Naive thymus-derived CD4-positive, alpha-beta T cell (primary cell): Measurements from ENCODE around the gene P2RX1. TPM values are rescaled to one million over a fixed set of nuclear protein-coding genes. Genes with fewer than 3 reads are reported as not detected.

Experiments
- ATAC-seq: fragments of 150-1000 bp; cut with Tn5 transposase; 2 replicates; pipeline ENCODE4 v1.10.0; 2021; ENCODE audit warnings: mild to moderate bottlenecking, moderate library complexity
- CTCF ChIA-PET: fragments of 350-600 bp; sonication (Branson Sonifier 250); formaldehyde crosslinking; loops from one replicate; lab custom pipeline; 2021; ENCODE audit warnings: antibody characterized with exemption; lab: Charles Lee
- POLR2A ChIA-PET: fragments of 350-600 bp; sonication (Branson Sonifier 250); formaldehyde crosslinking; loops from one replicate; lab custom pipeline; 2021; ENCODE audit warnings: antibody characterized with exemption, inconsistent platforms; lab: Charles Lee
- DNase-seq, 9 donors: peaks; one replicate each; pipeline versions ENCODE4 v3.0.0 to v3.0.0-alpha.2; 2020 to 2022; ENCODE audit warnings: mixed read lengths in 1 of 9
- H3K27ac ChIP-seq: one replicate; pipeline ENCODE4 v1.7.0; 2013; ENCODE audit warnings: mild to moderate bottlenecking, low read depth, low read length, moderate library complexity
- H3K27me3 ChIP-seq, 2 donors: one replicate each; pipeline ENCODE4 v1.7.0; 2013; ENCODE audit warnings: low read length in 2 of 2, mild to moderate bottlenecking in 2 of 2, moderate library complexity in 2 of 2; ENCODE audit not compliant: control insufficient read depth in 2 of 2, insufficient read depth in 2 of 2
- H3K36me3 ChIP-seq, 3 experiments: 1 replicate in 2 of 3; 2 replicates in 1 of 3; pipeline ENCODE4 v1.7.0; 2013; ENCODE audit warnings: low read length in 3 of 3, mild to moderate bottlenecking in 3 of 3, moderate library complexity in 1 of 3; ENCODE audit not compliant: insufficient read depth in 3 of 3, control insufficient read depth in 2 of 3
- H3K4me1 ChIP-seq, 2 donors: one replicate each; pipeline ENCODE4 v1.7.0; 2013; ENCODE audit warnings: low read length in 2 of 2, mild to moderate bottlenecking in 2 of 2, moderate library complexity in 1 of 2; ENCODE audit not compliant: control insufficient read depth in 2 of 2, insufficient read depth in 2 of 2
- H3K4me3 ChIP-seq: 2 replicates; pipeline ENCODE4 v1.7.0; 2013; ENCODE audit warnings: mild to moderate bottlenecking, low read length
- H3K9me3 ChIP-seq, 3 experiments: 1 replicate in 2 of 3; 2 replicates in 1 of 3; pipeline ENCODE4 v1.7.0; 2013; ENCODE audit warnings: low read length in 3 of 3; ENCODE audit not compliant: control insufficient read depth in 2 of 3
- H3K27ac Mint-ChIP-seq, 9 donors: one replicate each; pipeline ENCODE4 v1.8.0; 2020 to 2022; ENCODE audit warnings: mixed read lengths in 9 of 9, mild to moderate bottlenecking in 8 of 9, moderate library complexity in 5 of 9, inconsistent platforms in 2 of 9
- H3K27me3 Mint-ChIP-seq, 5 donors: one replicate each; pipeline ENCODE4 v1.8.0; 2021 to 2022; ENCODE audit warnings: mixed read lengths in 5 of 5, mild to moderate bottlenecking in 1 of 5
- H3K36me3 Mint-ChIP-seq, 5 donors: one replicate each; pipeline ENCODE4 v1.8.0; 2020 to 2022; ENCODE audit warnings: mixed read lengths in 5 of 5, mild to moderate bottlenecking in 3 of 5, inconsistent platforms in 1 of 5
- H3K4me1 Mint-ChIP-seq, 7 donors: one replicate each; pipeline ENCODE4 v1.8.0; 2020 to 2022; ENCODE audit warnings: mixed read lengths in 7 of 7, mild to moderate bottlenecking in 3 of 7, inconsistent platforms in 1 of 7
- H3K4me3 Mint-ChIP-seq, 10 donors: one replicate each; pipeline ENCODE4 v1.8.0; 2020 to 2022; ENCODE audit warnings: mild to moderate bottlenecking in 10 of 10, mixed read lengths in 10 of 10, moderate library complexity in 6 of 10, inconsistent platforms in 2 of 10
- H3K9me3 Mint-ChIP-seq, 11 donors: one replicate each; pipeline ENCODE4 v1.8.0; 2020 to 2022; ENCODE audit warnings: mixed read lengths in 11 of 11, mild to moderate bottlenecking in 4 of 11, inconsistent platforms in 1 of 11, moderate library complexity in 1 of 11
- intact Hi-C, 2 donors: fragments of 100-400 bp; cut with micrococcal nuclease; formaldehyde crosslinking; loops; one replicate each; pipeline ENCODE4 v1.15.1; 2023
- polyA plus RNA-seq, 2 donors: library from polyadenylated mRNA; unstranded; fragments of 300-500 nt; fragmentation: Illumina TruSeq; gene quantifications; one replicate each; pipeline ENCODE4 v1.2.3, GENCODE V29; 2021
- total RNA-seq, 6 experiments: library from RNA in 5 of 6; stranded (reverse) in 5 of 6; gene quantifications; 1 replicate in 5 of 6; 2 replicates in 1 of 6; pipeline ENCODE4 v1.2.3 and lab custom pipeline; 2021 to 2026

The P2RX1 gene
- total and polyA plus RNA-seq, 7 experiments from 2014 or later = 0.27 to 53.7 (median 2.7) TPM; not detected in 3

DNA sequence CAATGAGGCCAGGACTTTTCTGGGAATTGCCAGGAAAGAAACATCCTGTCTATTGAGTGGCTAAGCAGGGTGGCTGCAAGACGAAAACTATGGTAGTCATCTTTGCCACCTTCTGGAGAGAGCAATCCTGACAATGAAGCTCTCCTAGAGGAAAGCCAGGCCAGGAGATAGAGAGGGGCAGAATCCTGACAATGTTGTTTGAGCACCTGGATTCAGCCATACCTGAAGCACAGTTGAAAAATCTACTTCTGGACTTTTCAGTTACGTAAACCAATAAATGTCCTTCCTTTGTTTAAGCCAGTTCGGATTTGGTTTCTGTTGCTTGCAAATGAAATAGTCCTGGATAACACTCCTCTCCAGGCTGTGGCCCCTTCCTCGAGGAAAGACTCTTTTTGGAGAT, 9.4 kb downstream of the P2RX1 start:
- Histone ChIP-seq H3K27ac (no peak overlapping the region), H3K27me3 (no peaks in the 10 kb centered on the region), H3K36me3 (no peaks in the 10 kb centered on the region), H3K9me3 (no peaks in the 10 kb centered on the region), H3K4me1 (peaks cover 4 to 7% of the 10 kb centered on the region in 2 donors), H3K4me3 (no peak overlapping the region)
- no peaks in the 10 kb centered on the region for H3K9me3 Mint-ChIP-seq
- peaks cover 10 to 22% (median 15%) of the 10 kb centered on the region in 7 donors for H3K4me1 Mint-ChIP-seq
- H3K27me3 Mint-ChIP-seq = no peaks in the 10 kb centered on the region
- H3K27ac Mint-ChIP-seq = peak overlapping the region in 2 of 9 donors; percentile 10 to 26
- DNase-seq (no peak), ATAC-seq (no peak)
- H3K36me3 Mint-ChIP-seq = no peaks in the 10 kb centered on the region
- ChIA-PET POLR2A (no interaction called here), CTCF (no interaction called here)
- H3K4me3 Mint-ChIP-seq = no peak overlapping the region
- intact Hi-C loops = loop anchor here (1.0 to 5.0 kb wide), 2 partner anchors 44 to 45 kb away; no protein-coding TSS in a partner anchor

- ChIA-PET POLR2A (no interaction called here), CTCF (no interaction called here)
- Histone ChIP-seq H3K27ac (no peak overlapping the region), H3K4me1 (no peaks in the 10 kb centered on the region), H3K4me3 (no peak overlapping the region), H3K36me3 (no peaks in the 10 kb centered on the region), H3K27me3 (no peaks in the 10 kb centered on the region), H3K9me3 (no peaks in the 10 kb centered on the region)
- Mint-ChIP-seq H3K27me3 (peaks cover 0 to 4% (median 0%) of the 10 kb centered on the region in 5 donors), H3K9me3 (no peaks in the 10 kb centered on the region), H3K36me3 (no peaks in the 10 kb centered on the region), H3K27ac (no peak overlapping the region), H3K4me1 (peaks cover 0 to 4% (median 0%) of the 10 kb centered on the region in 7 donors), H3K4me3 (no peak overlapping the region)
- intact Hi-C loops = loop anchor here in 1 of 2 donors (5.0 kb wide), 1 partner anchor 43 kb away; no protein-coding TSS in a partner anchor
- ATAC-seq (no peak), DNase-seq (no peak)
Measured at GRCh38 chr17:3905017-3905520, 11.2 kb downstream of the P2RX1 start.

DNA sequence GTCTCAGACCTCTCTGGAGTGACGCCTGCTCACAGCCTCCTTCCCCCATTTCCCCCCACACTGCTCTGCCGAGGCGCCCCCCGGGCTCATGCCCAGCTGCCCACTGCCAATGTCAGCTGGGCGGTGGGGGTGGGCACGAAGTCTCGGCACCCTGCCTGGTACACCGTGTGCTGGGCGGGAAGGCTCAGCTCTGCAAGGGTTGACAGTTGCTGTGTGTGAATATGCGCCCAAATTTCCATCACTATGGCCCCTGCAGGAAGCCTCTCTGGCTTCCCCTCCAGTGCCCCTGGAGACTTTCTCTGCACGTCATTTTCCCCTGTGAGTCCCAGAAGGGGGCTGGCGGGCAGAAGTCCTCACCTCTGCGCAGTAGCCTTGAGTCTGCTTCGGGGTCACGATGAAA, 11.8 kb downstream of the P2RX1 start:
- H3K9me3 Mint-ChIP-seq = no peaks in the 10 kb centered on the region
- H3K27me3 Mint-ChIP-seq = peaks cover 0 to 4% (median 0%) of the 10 kb centered on the region in 5 donors
- POLR2A ChIA-PET = no interaction called here
- no peak for DNase-seq
- CTCF ChIA-PET = no interaction called here
- no peaks in the 10 kb centered on the region for H3K9me3 ChIP-seq
- no peak overlapping the region for H3K4me3 Mint-ChIP-seq
- no peak overlapping the region for H3K4me3 ChIP-seq
- no peaks in the 10 kb centered on the region for H3K36me3 Mint-ChIP-seq
- H3K27ac Mint-ChIP-seq = no peak overlapping the region
- no peaks in the 10 kb centered on the region for H3K4me1 ChIP-seq
- no peak overlapping the region for H3K27ac ChIP-seq
- peaks cover 0 to 2% (median 0%) of the 10 kb centered on the region in 7 donors for H3K4me1 Mint-ChIP-seq
- no peak for ATAC-seq
- no peaks in the 10 kb centered on the region for H3K36me3 ChIP-seq
- H3K27me3 ChIP-seq = no peaks in the 10 kb centered on the region
- intact Hi-C loops = no loop called here

DNA sequence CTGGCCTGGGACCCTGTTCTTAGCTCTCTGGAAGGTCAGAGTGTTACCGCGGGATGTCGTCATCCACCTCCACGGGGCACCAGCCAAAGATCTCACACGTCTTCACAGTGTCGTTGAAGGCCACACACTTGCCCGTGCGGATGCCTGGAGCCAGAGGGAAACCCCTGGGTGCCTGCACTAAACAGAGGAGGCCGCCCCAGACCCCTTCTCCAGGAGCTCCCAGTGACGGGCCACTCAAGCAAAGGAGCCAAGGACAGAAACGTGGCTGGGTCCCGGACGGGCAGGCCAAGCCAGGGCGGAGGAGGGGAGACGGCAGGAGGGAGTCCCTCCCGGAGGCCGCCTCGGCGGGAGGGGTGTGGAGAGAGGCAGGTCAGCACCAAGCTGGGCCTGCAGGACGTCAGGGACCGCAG, 12.4 kb downstream of the P2RX1 start:
- Mint-ChIP-seq H3K27me3 (peaks cover 0 to 4% (median 0%) of the 10 kb centered on the region in 5 donors), H3K9me3 (no peaks in the 10 kb centered on the region), H3K4me3 (peak overlapping the region in 1 of 10 donors; percentile 25), H3K27ac (no peak overlapping the region), H3K4me1 (peaks cover 0 to 2% (median 0%) of the 10 kb centered on the region in 7 donors), H3K36me3 (no peaks in the 10 kb centered on the region)
- Histone ChIP-seq H3K4me1 (no peaks in the 10 kb centered on the region), H3K4me3 (no peak overlapping the region), H3K27me3 (no peaks in the 10 kb centered on the region), H3K36me3 (no peaks in the 10 kb centered on the region), H3K9me3 (no peaks in the 10 kb centered on the region), H3K27ac (no peak overlapping the region)
- intact Hi-C loops = no loop called here
- ChIA-PET CTCF (no interaction called here), POLR2A (no interaction called here)
- no peak for ATAC-seq
- DNase-seq = no peak

DNA sequence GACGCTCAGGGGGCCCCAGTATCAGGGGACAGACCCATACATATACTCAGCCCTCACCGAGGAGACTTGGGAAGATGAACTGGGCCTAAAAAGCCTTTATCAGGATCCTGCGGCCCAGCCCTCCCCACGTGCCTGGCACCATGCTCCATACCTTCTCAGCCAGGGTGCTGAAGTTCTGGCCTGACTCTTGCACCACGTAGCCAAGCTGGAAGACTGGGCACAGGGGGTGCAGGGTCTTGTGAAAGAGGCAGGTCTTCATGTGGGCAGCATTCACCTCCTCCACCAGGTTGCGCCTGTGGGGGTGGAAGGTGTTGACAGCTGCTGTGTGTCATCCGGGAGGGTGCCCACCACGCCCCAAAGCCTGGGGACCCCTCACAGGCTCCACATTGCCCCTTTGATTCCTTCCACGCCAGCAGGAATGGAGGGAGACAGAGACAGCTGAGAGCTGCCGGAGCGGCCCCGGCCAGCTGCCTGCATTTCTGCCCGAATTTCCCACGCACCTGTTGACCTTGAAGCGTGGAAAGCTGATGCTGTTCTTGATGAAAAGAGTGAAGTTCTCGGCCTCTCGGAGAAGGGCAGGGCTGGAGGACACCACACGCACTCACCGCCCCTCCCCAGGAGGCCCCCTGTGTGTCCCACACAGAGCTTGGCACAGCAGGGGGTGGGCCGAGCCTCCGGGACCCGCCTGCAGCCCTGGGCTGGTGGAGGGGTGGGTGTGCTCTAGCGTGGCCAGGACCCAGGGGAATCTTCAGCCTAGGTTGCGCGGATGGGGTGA, 13.0 kb downstream of the P2RX1 start:
- ChIA-PET CTCF (no interaction called here), POLR2A (no interaction called here)
- H3K27me3 ChIP-seq = no peaks in the 10 kb centered on the region
- no peaks in the 10 kb centered on the region for H3K9me3 ChIP-seq
- H3K36me3 Mint-ChIP-seq = no peaks in the 10 kb centered on the region
- H3K9me3 Mint-ChIP-seq = no peaks in the 10 kb centered on the region
- intact Hi-C loops = no loop called here
- H3K27ac ChIP-seq = no peak overlapping the region
- DNase-seq (no peak), ATAC-seq (no peak)
- no peak overlapping the region for H3K4me3 ChIP-seq
- H3K4me1 Mint-ChIP-seq = peaks cover 0 to 2% (median 0%) of the 10 kb centered on the region in 7 donors
- no peaks in the 10 kb centered on the region for H3K4me1 ChIP-seq
- peaks cover 0 to 4% (median 0%) of the 10 kb centered on the region in 5 donors for H3K27me3 Mint-ChIP-seq
- peak overlapping the region in 1 of 9 donors; percentile 25 for H3K27ac Mint-ChIP-seq
- H3K36me3 ChIP-seq = no peaks in the 10 kb centered on the region
- H3K4me3 Mint-ChIP-seq = no peak overlapping the region

DNA sequence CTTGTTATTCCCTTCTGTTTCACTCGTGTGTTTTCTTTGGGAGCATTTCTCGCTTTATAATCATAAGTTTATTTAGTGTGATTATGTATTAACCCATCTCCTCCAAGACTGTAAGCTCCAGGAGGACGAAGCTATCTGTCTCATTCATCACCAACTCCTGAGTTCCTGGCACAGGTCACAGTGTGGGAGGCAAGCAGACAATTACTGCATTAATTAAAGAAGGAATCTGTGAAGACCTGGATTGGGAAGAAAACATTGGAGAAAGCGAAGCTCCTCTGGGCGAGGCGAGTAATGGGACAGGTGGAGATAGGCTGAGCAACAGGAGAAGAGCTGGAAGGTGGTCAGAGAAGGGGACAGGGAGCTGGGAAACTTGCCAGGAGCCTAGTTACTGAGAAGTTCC, 15.6 kb downstream of the P2RX1 start:
- H3K4me1 Mint-ChIP-seq = no peaks in the 10 kb centered on the region
- intact Hi-C loops = no loop called here
- POLR2A ChIA-PET = no interaction called here
- no peaks in the 10 kb centered on the region for H3K27me3 ChIP-seq
- peak overlapping the region in 1 of 9 donors; percentile 24 for H3K27ac Mint-ChIP-seq
- H3K9me3 Mint-ChIP-seq = no peaks in the 10 kb centered on the region
- no peak overlapping the region for H3K4me3 ChIP-seq
- H3K27ac ChIP-seq = no peak overlapping the region
- no peaks in the 10 kb centered on the region for H3K9me3 ChIP-seq
- H3K4me1 ChIP-seq = no peaks in the 10 kb centered on the region
- no peak for DNase-seq
- peaks cover 0 to 4% (median 0%) of the 10 kb centered on the region in 5 donors for H3K27me3 Mint-ChIP-seq
- no peaks in the 10 kb centered on the region for H3K36me3 ChIP-seq
- no peak for ATAC-seq
- no peak overlapping the region for H3K4me3 Mint-ChIP-seq
- CTCF ChIA-PET = interaction anchor here (0.6 to 0.7 kb wide), 2 partner anchors 12 to 32 kb away, joined by 3 to 4 read pairs; no protein-coding TSS in a partner anchor
- no peaks in the 10 kb centered on the region for H3K36me3 Mint-ChIP-seq
